Heart right ventricle (tissue), 16 donors: ENCODE data around the gene CCN5. TPM values are rescaled to one million over a fixed set of nuclear protein-coding genes. Genes with fewer than 3 reads are reported as not detected.
"Not testable (repeated sequence)": the region's sequence is repeated elsewhere in the genome, so short reads cannot be mapped to it uniquely, and the experiment has no call there.

Source experiments
- ATAC-seq, 8 donors: fragments of 200-7000 bp; cut with Tn5 transposase; one replicate each; pipeline ENCODE4 v1.9.1; 2020; ENCODE audit warnings: mild to moderate bottlenecking in 8 of 8, moderate library complexity in 8 of 8, moderate number of reproducible peaks in 1 of 8
- DNase-seq, 2 donors: peaks; one replicate each; pipeline ENCODE4 v3.0.0-alpha.2; 2020
- H3K27ac ChIP-seq, 10 donors: fragments of 200-600 bp; sonication (generic) in 2 of 10; one replicate each; pipeline versions ENCODE4 v1.5.0 to v1.8.0; 2020 to 2022; ENCODE audit warnings: mild to moderate bottlenecking in 3 of 10
- H3K27me3 ChIP-seq, 7 donors: fragments of 200-600 bp; one replicate each; pipeline ENCODE4 v1.8.0; 2021 to 2022; ENCODE audit warnings: mild to moderate bottlenecking in 2 of 7
- H3K36me3 ChIP-seq, 9 donors: fragments of 200-600 bp; sonication (generic) in 1 of 9; one replicate each; pipeline versions ENCODE4 v1.5.0 to v1.8.0; 2020 to 2022; ENCODE audit warnings: mild to moderate bottlenecking in 2 of 9
- H3K4me1 ChIP-seq, 9 donors: fragments of 200-600 bp; sonication (generic) in 1 of 9; one replicate each; pipeline versions ENCODE4 v1.5.0 to v1.8.0; 2020 to 2022; ENCODE audit warnings: mild to moderate bottlenecking in 4 of 9
- H3K4me3 ChIP-seq, 10 donors: fragments of 200-600 bp; sonication (generic) in 2 of 10; one replicate each; pipeline versions ENCODE4 v1.5.0 to v1.8.0; 2020 to 2022; ENCODE audit warnings: mild to moderate bottlenecking in 7 of 10, moderate library complexity in 2 of 10
- H3K9me3 ChIP-seq, 11 donors: fragments of 200-600 bp in 10 of 11; sonication (generic) in 2 of 11; one replicate each; pipeline versions ENCODE4 v1.5.0 to v1.8.0; 2013 to 2022; ENCODE audit warnings: mild to moderate bottlenecking in 2 of 11, control low read depth in 1 of 11, moderate library complexity in 1 of 11
- WGBS, 2 donors: extraction: QIAGEN DNeasy Blood & Tissue Kit; methylation state at CpG; one replicate each; pipeline ENCODE4 v1.1.7; 2013; ENCODE audit warnings: inconsistent platforms in 1 of 2; 5-methylcytosine and 5-hydroxymethylcytosine counted together
- intact Hi-C, 10 donors: fragments of 100-400 bp; cut with DNase I; formaldehyde crosslinking; loops; one replicate each; pipeline versions ENCODE4 v1.11.1 to v1.14.2; 2022
- polyA plus RNA-seq, 2 donors: library from polyadenylated mRNA; stranded (reverse); fragments of 200-250 nt; gene quantifications; one replicate each; pipeline ENCODE4 v1.2.3, GENCODE V29; 2013
- total RNA-seq, 10 donors: library from RNA; stranded (reverse); fragmentation: NEBNext Ultra II Directional in 3 of 10; extraction: Animal tissue kit (Norgen Biotek cat#: 25700) in 3 of 10; gene quantifications; one replicate each; pipeline versions ENCODE4 v1.2.1 to v1.2.4, GENCODE V29; 2021 to 2023
- TF ChIP-seq, protein P1 (sequence below), 9 donors: fragments of 200-600 bp; sonication (generic) in 2 of 9; IDR thresholded peaks; one replicate each; pipeline versions ENCODE4 v1.5.0 to v1.8.0; 2021 to 2022; ENCODE audit warnings: antibody characterized with exemption in 9 of 9, mild to moderate bottlenecking in 5 of 9, moderate library complexity in 1 of 9
- donor health status: Arrhythmogenic right ventricular cardiomyopathy.
- donor health status: ischemic (EF 13 %, LVEDD 7.1; RV severe dilation, severe dysfunction).
- donor health status: healthy with polysubstance abuse.
- donor health status: DM: no; HTN: yes; CAD: no.
- donor health status: DM: no; HTN: no; CAD: no.
- donor health status: ischemic (EF 25% LVEDD 6.9; RV normal size, moderate dysfunction).
- donor health status: ischemic (EF 25% LVEDD 5.7; RV mildly dilated, moderate dysfunction).
- donor health status: healthy.
- donor health status: DM: yes; HTN: yes; CAD: no.
- donor health status: Ischemic cardiomyopathy.
- donor health status: ischemic (EF 35%, LVEDD 5.7; RV mildly dilated, moderate dysfunction).
- donor health status: nonischemic (EF 11% LVEDD 7.7; RV severe dilation, severe dysfunction).
- donor health status: DM: yes; HTN: yes; CAD: no.
- donor health status: PGD.
- donor health status: ischemic (EF 29% LVEDD 5.4; RV normal size, mild dysfunction).
- donor health status: nonischemic (EF 23%, LVEDD 6.1; RV moderate dilation, normal function).

The CCN5 gene
- total and polyA plus RNA-seq, 12 donors = 4.3 to 87.2 (median 14.5) TPM

DNA sequence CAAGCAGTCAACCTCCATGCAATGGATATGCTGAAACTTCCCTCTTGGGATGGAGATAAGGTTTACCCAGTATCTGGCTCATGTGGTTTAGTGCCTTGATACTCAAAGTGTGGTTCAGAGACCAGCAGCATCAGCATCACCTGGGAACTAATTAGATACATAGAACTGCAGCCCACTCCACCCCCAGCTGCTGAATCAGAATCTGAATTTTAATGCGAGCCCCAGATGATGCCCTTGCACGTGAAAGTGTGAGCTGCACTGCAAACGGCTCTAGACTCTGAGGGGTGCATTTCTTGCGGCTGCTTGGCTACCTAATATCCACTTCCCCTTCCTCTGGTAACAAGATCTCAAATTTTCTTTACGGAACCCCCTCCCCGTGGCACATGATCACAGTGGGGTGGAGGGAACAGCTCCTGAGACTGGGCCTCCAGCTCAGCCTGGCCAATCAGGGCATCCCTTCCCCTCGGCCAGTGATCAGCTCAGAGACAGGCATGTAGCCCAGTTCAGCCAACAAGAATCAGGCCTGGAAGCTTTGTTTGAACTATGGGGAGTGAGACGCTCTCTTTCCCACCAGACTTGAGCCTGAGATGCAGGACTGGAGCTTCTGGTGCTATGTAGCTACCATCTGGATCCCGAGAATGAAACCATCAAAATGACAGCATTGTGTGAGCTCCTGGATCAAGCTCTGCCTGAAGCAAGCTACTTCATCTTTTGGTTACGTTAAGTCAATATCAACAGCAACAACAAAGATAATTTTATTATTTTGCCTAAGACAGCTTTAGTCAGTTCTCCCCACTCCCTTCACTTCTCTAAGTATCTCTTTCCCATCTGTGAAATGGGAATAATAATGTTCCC, 43.3 kb downstream of the CCN5 start:
- WGBS, 2 donors = 72 to 74% methylated on average over 10 of the region's 10 CpGs
- no peak overlapping the region for H3K27ac ChIP-seq
- H3K36me3 ChIP-seq = no peaks in the 10 kb centered on the region
- ATAC-seq (no peak), DNase-seq (no peak)
- peaks cover 0 to 8% (median 0%) of the 10 kb centered on the region in 7 donors for H3K27me3 ChIP-seq
- intact Hi-C loops = no loop called here
- H3K4me1 ChIP-seq = peaks cover 3 to 26% (median 12%) of the 10 kb centered on the region in 9 donors
- TF ChIP-seq, protein P1, sequence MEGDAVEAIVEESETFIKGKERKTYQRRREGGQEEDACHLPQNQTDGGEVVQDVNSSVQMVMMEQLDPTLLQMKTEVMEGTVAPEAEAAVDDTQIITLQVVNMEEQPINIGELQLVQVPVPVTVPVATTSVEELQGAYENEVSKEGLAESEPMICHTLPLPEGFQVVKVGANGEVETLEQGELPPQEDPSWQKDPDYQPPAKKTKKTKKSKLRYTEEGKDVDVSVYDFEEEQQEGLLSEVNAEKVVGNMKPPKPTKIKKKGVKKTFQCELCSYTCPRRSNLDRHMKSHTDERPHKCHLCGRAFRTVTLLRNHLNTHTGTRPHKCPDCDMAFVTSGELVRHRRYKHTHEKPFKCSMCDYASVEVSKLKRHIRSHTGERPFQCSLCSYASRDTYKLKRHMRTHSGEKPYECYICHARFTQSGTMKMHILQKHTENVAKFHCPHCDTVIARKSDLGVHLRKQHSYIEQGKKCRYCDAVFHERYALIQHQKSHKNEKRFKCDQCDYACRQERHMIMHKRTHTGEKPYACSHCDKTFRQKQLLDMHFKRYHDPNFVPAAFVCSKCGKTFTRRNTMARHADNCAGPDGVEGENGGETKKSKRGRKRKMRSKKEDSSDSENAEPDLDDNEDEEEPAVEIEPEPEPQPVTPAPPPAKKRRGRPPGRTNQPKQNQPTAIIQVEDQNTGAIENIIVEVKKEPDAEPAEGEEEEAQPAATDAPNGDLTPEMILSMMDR (IDR thresholded peaks at IDR 0.05) = no peak
- H3K9me3 ChIP-seq = no peaks in the 10 kb centered on the region
- H3K4me3 ChIP-seq = no peak overlapping the region

DNA sequence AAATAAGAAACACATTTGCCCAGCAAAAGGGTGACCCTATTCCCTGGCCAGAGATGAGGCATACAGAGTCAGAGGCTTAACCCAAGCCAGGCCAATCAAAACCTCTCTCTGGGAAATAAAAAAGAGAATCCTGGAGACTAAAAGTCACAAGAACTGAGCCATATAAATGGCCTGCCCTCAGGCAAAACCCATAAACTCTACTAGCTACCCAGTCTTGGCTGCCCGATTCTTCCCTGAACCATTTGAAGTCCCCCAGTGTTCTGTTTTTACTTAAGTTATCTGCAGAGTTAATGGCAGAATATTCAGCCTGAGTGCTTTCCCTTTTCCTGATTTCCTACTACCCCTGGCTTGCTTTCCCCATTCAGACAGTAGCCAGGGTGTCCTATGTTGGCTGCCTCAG, 44.4 kb downstream of the CCN5 start:
- WGBS, 2 donors = 93 to 96% methylated on average over 1 of the region's 1 CpG
- DNase-seq (no peak), ATAC-seq (no peak)
- Histone ChIP-seq H3K27ac (no peak overlapping the region), H3K9me3 (no peaks in the 10 kb centered on the region), H3K27me3 (peaks cover 0 to 6% (median 0%) of the 10 kb centered on the region in 7 donors), H3K4me3 (no peak overlapping the region), H3K4me1 (peaks cover 3 to 26% (median 12%) of the 10 kb centered on the region in 9 donors), H3K36me3 (no peaks in the 10 kb centered on the region)
- TF ChIP-seq, protein P1 (IDR thresholded peaks at IDR 0.05) = no peak
- intact Hi-C loops = no loop called here

DNA sequence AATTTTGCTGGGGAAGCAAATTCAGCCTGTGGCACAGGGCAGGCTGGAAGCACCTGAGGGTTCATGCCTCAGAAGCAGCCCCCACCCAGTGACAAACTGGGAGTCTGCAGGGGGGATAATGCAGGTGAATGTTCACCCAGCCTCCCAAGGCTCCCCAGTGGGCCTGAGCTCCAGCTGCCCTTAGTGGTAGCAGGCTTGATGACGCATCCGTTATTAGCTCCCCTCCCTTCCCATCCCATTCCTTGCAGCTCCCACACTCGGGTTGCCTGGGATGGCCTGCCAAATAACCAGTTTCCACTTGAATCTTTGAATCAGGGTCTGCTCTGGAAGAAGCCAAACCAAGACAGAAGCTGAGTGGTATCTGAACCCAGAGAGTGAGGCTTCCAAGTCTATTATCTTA, 46.3 kb downstream of the CCN5 start:
- peak in 6 of 8 donors; percentile 26 to 83 (median 69) for ATAC-seq

DNA sequence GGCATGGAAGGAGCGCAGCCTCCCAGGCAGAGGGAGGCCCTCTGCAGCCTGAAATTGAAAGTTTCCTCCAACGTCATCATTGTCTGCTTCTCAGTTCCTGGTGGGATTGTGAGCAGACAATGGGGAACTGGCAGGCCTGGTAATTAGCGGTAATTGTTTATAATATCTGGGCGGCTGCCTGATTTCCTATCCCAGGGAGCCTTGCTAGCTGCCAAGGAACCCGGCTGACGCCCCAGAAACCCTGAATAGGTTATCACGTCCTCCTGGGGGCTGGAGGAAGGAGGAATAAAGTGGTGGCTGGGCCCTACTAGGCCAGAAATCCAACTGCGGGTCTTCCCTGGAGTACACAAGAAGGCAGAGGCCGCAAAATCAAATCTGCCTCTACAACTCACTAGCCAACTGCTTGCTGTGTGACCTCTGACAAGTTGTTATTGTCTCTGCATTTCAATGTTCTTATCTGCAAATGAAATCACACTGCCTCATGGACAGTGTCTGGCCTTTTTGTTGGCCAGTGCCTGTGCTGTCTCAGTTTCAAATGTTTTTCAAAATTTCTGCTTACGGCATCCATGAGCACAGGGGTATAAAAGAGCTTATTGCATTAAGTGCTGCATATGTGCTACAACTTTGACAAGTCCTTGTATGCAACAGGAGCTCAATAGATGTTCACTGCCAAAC, 47.4 kb downstream of the CCN5 start:
- Histone ChIP-seq H3K27me3 (peaks cover 0 to 14% (median 5%) of the 10 kb centered on the region in 7 donors), H3K36me3 (no peaks in the 10 kb centered on the region), H3K9me3 (no peaks in the 10 kb centered on the region), H3K4me1 (peaks cover 3 to 26% (median 12%) of the 10 kb centered on the region in 9 donors), H3K27ac (peak overlapping the region; percentile 34 to 94 (median 84)), H3K4me3 (no peak overlapping the region)
- 53 to 54% methylated on average over 10 of the region's 10 CpGs for WGBS, 2 donors
- peak in 1 of 2 donors; percentile 63 for DNase-seq
- TF ChIP-seq, protein P1 (IDR thresholded peaks at IDR 0.05) = peak in 1 of 9 donors; percentile 14
- peak; percentile 55 to 96 (median 86) for ATAC-seq
- intact Hi-C loops = no loop called here

More for the DNA sequence above, 46.3 kb downstream of the CCN5 start:
- Histone ChIP-seq H3K27ac (peak overlapping the region in 9 of 10 donors; percentile 34 to 94 (median 84)), H3K27me3 (peaks cover 0 to 3% (median 0%) of the 10 kb centered on the region in 7 donors), H3K4me3 (no peak overlapping the region), H3K9me3 (no peaks in the 10 kb centered on the region), H3K36me3 (no peaks in the 10 kb centered on the region), H3K4me1 (peaks cover 3 to 26% (median 12%) of the 10 kb centered on the region in 9 donors)
- TF ChIP-seq, protein P1 (IDR thresholded peaks at IDR 0.05) = no peak
- DNase-seq = no peak
- intact Hi-C loops = no loop called here
- WGBS, 2 donors = 42 to 43% methylated on average over 3 of the region's 3 CpGs

DNA sequence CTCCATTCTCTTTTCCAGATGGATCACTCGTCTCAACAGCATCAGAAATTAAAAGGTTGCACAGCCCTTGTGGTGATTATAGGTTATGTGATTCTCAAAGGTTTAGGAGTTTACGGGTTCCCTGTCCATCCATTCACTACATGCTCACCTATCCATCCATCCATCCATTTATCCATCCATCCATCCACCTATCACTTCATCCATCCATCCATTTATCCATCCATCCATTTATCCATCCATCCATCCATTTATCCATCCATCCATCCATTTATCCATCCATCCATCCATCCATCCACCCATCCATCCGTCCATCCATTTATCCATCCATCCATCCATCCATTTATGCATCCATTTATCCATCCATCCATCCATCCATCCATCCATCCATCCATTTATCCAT, 48.6 kb downstream of the CCN5 start:
- H3K4me3 ChIP-seq, intact Hi-C loops, DNase-seq, H3K9me3 ChIP-seq, H3K27ac ChIP-seq, ATAC-seq, H3K36me3 ChIP-seq: not testable (repeated sequence)
- 86 to 94% methylated on average over 3 of the region's 3 CpGs for WGBS, 2 donors
- Histone ChIP-seq H3K27me3 (peaks cover 0 to 14% (median 6%) of the 10 kb centered on the region in 7 donors), H3K4me1 (peaks cover 3 to 26% (median 12%) of the 10 kb centered on the region in 9 donors)
